Activated T-cell treated with anti-CD3 and anti-CD28 coated beads, Interleukin-2, amount 50 U/mL, for 48 hours (primary cell): Measurements from ENCODE around the gene ZNF469.

Experiments
- DNase-seq, 2 experiments: peaks; one replicate each; pipeline ENCODE4 v3.0.0-alpha.2; 2020

ZNF469 gene

DNA sequence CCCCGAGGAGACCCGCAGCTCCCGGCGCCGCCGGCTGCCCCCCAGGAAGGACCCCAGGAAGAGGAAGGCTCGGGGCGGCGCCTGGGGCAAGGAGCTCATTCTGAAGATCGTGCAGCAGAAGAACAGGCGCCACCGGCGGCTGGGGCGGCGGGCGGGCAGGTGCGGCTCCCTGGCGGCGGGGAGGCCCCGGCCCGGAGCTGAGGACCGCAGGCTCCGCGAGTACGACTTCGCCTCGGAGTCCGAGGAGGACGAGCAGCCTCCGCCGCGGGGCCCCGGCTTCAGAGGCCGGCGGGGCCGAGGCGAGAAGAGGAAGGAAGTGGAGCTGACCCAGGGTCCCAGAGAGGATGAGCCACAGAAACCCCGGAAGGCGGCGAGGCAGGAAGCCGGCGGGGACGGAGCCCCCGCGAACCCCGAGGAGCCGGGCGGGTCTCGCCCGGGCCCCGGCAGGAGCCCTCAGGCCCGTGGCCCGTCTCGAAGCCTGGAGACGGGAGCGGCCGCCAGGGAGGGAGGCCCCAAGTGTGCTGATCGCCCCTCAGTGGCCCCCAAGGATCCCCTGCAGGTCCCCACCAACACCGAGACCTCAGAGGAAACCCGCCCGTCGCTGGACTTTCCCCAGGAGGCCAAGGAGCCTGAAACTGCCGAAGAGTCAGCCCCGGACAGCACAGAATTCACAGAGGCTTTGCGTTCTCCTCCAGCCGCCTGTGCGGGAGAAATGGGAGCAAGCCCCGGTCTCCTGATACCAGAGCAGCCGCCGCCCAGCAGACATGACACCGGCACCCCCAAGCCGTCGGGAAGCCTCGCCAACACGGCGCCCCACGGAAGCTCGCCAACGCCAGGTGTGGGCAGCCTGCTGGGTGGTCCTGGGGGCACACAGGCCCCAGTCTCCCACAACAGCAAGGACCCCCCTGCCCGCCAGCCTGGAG, 48.0 kb downstream of the ZNF469 start:
- DNase-seq = peak; percentile 51 to 70

- no peak for DNase-seq
Observed at GRCh38 chr16:88431651-88432050, 48.9 kb downstream of the ZNF469 start.

- DNase-seq = no peak
Observed at GRCh38 chr16:88432174-88432573, 49.4 kb downstream of the ZNF469 start.
